ENCODE measurements around the gene PPP2R2C. TPM values are rescaled to one million over a fixed set of nuclear protein-coding genes. Genes with fewer than 3 reads are reported as not detected.

The PPP2R2C gene
- total RNA-seq (2014; rRNA removed; shearing (Covaris generic)): 0.03 and 0.18 TPM in 2 replicates

- DNase-seq (ENCODE audit: low spot score): no peak
Measured at GRCh38 chr4:6472387-6473263, at the start of gene PPP2R2C. TSS of gene PPP2R2C (minus strand) at chr4:6472614. CDS start at chr4:6472229, 385 bp downstream.

DNA sequence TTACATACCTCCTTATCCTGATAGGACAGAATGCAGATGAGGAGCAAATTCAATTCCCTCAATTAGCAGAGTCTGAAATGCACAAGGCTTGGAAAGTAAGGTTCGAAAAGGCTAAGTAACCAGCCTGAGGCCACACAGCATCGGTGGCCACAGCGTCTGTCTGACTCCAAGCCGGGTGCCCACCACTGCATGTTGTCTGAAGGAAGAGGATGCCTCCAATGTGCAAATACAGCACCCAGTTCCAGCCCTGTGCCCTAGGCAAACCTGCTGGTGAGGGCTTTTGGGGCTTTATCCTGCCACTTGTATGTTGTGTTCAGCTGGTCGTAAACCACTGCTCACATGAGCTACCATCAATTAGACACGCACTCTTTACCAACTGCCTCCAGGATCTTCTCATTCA lies 48.6 kb upstream of the PPP2R2C start:
- no peak for DNase-seq (ENCODE audit: low spot score)

DNA sequence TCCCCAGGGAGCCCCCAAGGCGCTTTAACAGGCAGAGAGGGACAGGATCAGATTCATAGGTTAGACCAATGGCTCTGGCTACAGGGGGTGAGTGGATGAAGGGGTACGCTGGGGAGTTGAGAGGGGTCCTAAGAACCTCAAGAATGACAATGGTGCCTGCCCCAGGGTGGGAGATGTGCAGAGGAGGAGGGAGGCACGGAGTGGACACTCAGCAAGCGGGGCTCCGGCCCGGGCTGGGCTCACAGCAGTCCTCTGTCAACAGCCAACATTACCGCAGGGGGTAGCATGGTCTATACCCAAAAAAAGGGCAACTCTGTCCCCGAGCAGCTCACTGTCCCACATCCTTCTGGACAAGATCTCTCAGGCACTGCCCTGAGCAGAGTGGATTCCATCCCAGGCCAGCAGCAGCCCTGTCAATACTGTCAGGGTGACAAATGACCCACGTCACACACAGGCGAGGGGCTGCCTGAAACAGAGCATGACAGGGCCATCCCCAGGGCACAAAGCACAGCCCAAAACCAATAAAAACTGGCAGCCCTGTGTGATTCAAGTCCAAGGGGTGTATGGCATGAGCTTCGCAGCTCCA lies 47.7 kb upstream of the PPP2R2C start:
- DNase-seq (ENCODE audit: low spot score): no peak

DNA sequence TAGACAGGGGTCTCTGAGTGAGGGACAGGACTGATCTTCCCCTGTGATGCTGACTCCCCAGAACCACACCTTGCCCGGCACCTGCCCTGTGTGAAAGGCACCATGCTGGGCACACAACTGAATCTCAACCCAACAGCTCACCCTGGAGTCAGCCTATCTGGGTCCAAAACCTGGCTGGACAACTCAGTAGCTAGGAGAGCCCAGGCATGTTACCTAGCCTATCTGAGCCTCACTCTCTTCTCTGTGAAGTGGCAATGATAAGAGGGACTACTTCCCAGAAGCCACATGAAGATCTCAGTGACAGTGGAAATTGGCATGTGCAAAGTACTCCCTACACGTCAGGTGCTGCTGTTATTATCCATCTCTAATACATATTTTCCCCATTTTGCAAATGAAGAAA lies 44.8 kb upstream of the PPP2R2C start:
- no peak for DNase-seq (ENCODE audit: low spot score)

DNA sequence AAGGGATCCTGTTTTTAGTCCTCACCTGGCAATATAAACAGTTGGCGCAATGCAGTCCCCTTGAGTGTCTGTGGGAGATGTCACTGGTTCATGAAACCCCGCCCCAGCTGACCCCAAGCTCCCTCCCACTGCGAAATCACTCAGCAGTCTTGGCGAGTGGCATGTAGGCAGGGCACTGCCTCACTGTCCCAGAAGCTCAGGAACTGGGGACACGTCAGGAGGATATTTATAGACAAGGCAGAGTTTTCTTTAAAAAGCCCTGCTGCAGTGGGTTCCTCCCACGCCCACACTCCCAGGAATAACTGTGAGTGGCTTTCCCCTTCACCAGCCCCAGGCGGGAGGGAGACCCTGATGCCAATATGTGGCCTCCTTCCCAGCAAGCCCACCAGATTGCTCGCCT lies 44.3 kb upstream of the PPP2R2C start:
- no peak for DNase-seq (ENCODE audit: low spot score)

GRCh38 chr4:6516281-6516680 lies 43.9 kb upstream of the PPP2R2C start:
- DNase-seq (ENCODE audit: low spot score): no peak

DNA sequence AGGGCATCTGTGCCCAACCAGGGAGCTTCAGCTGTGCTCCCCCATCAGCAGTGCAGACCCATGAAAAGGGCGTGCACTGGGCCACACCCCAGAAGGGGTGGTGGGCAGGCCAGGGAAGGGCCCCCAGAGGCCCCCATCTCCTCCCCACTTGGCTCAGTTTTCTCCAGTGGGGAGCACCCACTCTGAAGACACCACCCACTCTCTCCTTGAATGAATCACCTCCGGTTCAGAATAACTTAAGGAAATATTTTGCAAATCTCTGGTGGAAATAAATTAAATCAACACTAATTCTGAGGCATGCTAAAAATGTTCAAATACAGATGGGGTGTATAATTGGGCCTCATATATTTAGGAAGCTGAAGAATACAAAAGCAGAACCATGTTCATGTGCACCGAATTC lies 41.3 kb upstream of the PPP2R2C start:
- no peak for DNase-seq (ENCODE audit: low spot score)

GRCh38 chr4:6509587-6509986 lies 37.2 kb upstream of the PPP2R2C start:
- DNase-seq (ENCODE audit: low spot score): no peak

DNA sequence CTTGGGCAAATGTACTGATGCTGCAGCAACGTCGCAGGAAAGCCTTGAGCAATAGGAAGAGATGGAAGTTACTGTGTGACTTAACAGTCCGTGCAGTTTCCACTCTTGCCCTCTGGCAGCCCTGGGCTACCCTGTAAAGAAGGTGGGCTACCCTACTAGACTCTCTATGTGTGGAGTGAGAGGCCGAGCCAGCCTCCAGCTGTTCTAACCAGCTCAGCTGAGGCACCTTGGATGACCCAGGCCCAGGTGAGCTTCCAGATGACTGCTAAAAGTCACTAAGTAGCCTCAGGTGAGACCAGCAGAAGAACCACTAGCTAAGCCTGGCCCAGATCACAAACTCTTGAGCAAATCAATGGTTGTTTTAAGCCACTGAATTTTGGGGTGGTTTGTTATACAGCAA lies 34.9 kb upstream of the PPP2R2C start:
- DNase-seq (ENCODE audit: low spot score): no peak

- DNase-seq (ENCODE audit: low spot score): no peak
Measured at GRCh38 chr4:6506616-6507140, 34.3 kb upstream of the PPP2R2C start.

DNA sequence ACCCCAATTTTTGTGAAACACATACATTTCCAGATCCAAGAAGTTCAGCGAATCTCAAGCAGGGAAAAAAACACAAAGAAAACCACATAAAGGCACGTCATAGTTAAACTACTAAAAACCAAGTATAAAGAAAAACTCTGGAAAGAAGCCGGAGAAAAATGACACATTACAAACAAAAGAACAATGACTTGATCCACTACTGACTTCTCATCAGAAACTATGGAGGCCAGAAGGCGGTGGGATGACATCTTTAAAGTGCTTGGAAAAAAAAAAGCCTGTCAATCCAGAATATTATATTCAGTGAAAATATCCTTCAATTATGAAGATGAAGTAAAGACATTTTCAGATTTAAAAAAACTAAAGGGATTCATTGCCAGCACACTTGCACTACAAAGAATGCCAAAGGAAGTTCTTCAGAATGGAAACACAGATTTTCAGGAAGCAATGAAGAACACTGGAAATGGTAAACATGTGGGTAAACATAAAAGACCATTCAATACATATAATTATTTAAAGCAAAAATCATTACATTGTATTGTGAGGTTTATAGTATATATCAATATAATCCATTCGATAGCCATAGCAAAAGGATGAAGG lies 32.6 kb upstream of the PPP2R2C start:
- DNase-seq (ENCODE audit: low spot score): no peak

DNA sequence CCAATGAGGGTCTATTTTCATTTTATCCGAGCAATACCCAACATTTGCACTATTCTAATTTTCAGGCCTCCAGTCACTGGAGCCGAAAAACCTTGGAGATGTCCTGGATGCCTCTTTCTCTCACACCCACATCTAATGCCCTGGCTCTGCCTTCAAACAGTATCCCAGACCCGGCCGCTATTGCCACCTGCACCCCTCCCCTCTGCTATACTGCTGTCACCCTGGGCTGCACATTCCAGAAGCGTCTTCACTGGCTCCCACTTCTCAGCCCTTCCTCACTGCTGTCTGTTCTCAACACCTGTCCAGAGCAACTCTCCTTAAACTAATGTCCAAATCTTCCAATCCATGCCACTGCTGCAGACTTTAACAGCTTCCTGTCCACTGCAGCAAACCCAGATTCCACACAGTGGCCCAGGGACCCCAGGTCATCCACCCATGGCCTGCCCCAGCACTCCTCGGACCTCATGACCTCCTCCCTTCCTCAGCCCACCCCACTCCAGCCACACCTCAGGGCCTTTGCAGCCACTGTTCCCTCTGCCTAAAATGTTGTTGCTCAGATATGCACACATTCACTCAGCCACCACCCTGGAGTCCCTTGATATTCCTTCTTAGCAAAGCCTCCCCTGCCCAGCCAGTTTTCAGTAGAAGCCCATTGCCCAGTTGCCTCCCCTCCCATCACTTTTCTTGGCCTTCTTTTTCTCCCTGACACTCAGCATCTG lies 30.5 kb upstream of the PPP2R2C start:
- no peak for DNase-seq (ENCODE audit: low spot score)

- DNase-seq (ENCODE audit: low spot score): no peak
Measured at GRCh38 chr4:6502147-6502546, 29.7 kb upstream of the PPP2R2C start.

- no peak for DNase-seq (ENCODE audit: low spot score)
Measured at GRCh38 chr4:6501171-6501570, 28.8 kb upstream of the PPP2R2C start.

- DNase-seq (ENCODE audit: low spot score): no peak
Measured at GRCh38 chr4:6500481-6501140, 28.2 kb upstream of the PPP2R2C start.

- no peak for DNase-seq (ENCODE audit: low spot score)
Measured at GRCh38 chr4:6499238-6499600, 26.8 kb upstream of the PPP2R2C start.

- no peak for DNase-seq (ENCODE audit: low spot score)
Measured at GRCh38 chr4:6498511-6499237, 26.3 kb upstream of the PPP2R2C start.

DNA sequence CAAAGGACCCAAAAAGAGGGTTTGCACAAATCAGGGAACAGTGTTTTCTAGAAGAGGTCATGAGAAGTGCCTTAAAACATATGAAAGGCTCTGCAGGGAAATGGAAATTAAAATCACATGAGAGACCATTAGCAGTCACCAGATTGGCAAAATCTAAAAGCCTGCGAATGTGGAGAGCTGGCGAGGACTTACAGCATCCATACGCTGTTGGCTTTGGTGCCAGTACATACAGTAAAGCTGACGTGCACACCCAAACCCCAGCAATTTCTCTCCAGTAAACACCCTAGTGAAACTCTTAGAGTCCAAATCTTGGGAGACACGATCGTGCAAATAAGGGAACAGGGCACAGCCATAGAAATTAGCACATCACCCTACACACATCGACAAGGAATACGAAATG lies 25.4 kb upstream of the PPP2R2C start:
- DNase-seq (ENCODE audit: low spot score): no peak

GRCh38 chr4:6495736-6496135 lies 23.3 kb upstream of the PPP2R2C start:
- DNase-seq (ENCODE audit: low spot score): no peak

GRCh38 chr4:6495296-6495590 lies 22.8 kb upstream of the PPP2R2C start:
- DNase-seq (ENCODE audit: low spot score): no peak
